ENCODE measurements around the gene LLCFC1. TPM values are rescaled to one million over a fixed set of nuclear protein-coding genes. Genes with fewer than 3 reads are reported as not detected.

LLCFC1 gene
- total and polyA plus RNA-seq, 2 of the 8 experiments (the other 6 are each of a cell fraction or from before 2014, with no cell fraction given), result not detected

GRCh38 chr7:142957723-142958122 lies 18.4 kb downstream of the LLCFC1 start:
- Histone ChIP-seq H3K23me2 (ENCODE audit: low read depth, low read length) (peaks cover 2% of the 10 kb centered on the region; the same call in 1 of the 2 replicates), H2BK20ac (ENCODE audit: low read length) (no peak overlapping the region), H3K9ac (replicated peaks in 1 of 4; ENCODE audit: extremely low read depth in 1 of 4, low read depth in 3 of 4, low read length in 3 of 4) (no peak overlapping the region), H3K9me3 (ENCODE audit: insufficient read depth in 2 of 2, low read depth in 1 of 2, low read length in 1 of 2) (peaks cover 8 to 10% of the 10 kb centered on the region in 2 experiments; a peak in 3 of 4 replicates), H3K4ac (replicated peaks; ENCODE audit: insufficient read length, low read depth, low read length) (no peak overlapping the region), H3K36me3 (ENCODE audit: control insufficient read depth in 2 of 4, insufficient read depth in 4 of 4, low read length in 3 of 4) (peaks cover 0 to 2% (median 0%) of the 10 kb centered on the region in 4 experiments; a peak in 1 of 8 replicates), H3K18ac (ENCODE audit: extremely low read depth, low read length) (peak overlapping the region; percentile 55; the same call in 1 of the 2 replicates), H2AFZ (ENCODE audit: low read length) (no peak overlapping the region), H3K14ac (ENCODE audit: insufficient read length) (no peak overlapping the region), H4K20me1 (replicated peaks in 1 of 2; ENCODE audit: control insufficient read depth in 1 of 2, insufficient read depth in 2 of 2, low read length in 2 of 2) (no peaks in the 10 kb centered on the region), H2BK120ac (replicated peaks; ENCODE audit: low read depth, low read length) (no peak overlapping the region), H2BK5ac (ENCODE audit: low read depth, low read length) (peak overlapping the region; percentile 36; the same call in 1 of the 2 replicates), H3K23ac (ENCODE audit: insufficient read length) (no peak overlapping the region), H4K8ac (ENCODE audit: extremely low read depth, insufficient read depth, low read length) (no peak overlapping the region), H3K4me1 (replicated peaks in 1 of 4; ENCODE audit: control insufficient read depth in 3 of 4, insufficient read depth in 4 of 4, low read length in 3 of 4) (peaks cover 0 to 11% (median 6%) of the 10 kb centered on the region in 4 experiments; a peak in 6 of 7 replicates), H4K5ac (ENCODE audit: insufficient read length, low read depth, low read length) (no peak overlapping the region), H3K27ac (ENCODE audit: low read depth, low read length) (no peak overlapping the region), H3K4me2 (ENCODE audit: insufficient read depth in 1 of 2, low read depth in 2 of 2, low read length in 2 of 2) (no peak overlapping the region), H2AK5ac (ENCODE audit: low read depth, low read length) (no peak overlapping the region), H3K27me3 (replicated peaks in 1 of 4; ENCODE audit: control insufficient read depth in 3 of 4, extremely low read depth in 1 of 4, insufficient read depth in 3 of 4, low read length in 3 of 4) (no peaks in the 10 kb centered on the region), H3K4me3 (ENCODE audit: extremely low read depth in 1 of 4, insufficient read depth in 2 of 4, low read depth in 3 of 4, low read length in 4 of 4) (no peak overlapping the region), H3K56ac (replicated peaks; ENCODE audit: insufficient read length, low read depth, low read length) (no peak overlapping the region), H2BK15ac (ENCODE audit: low read length) (no peak overlapping the region), H4K91ac (replicated peaks; ENCODE audit: insufficient read length, low read length) (no peak overlapping the region), H3K79me1 (ENCODE audit: low read depth, low read length) (no peaks in the 10 kb centered on the region), H2BK12ac (ENCODE audit: low read depth, low read length) (no peak overlapping the region; the same call in 1 of the 2 replicates), H3K79me2 (ENCODE audit: control insufficient read depth in 1 of 2, insufficient read depth in 2 of 2, low read length in 2 of 2) (no peaks in the 10 kb centered on the region)
- DNase-seq (ENCODE audit: low read depth in 1 of 2, low spot score in 2 of 2) (no peak), FAIRE-seq (no peak)
- POLR2A ChIA-PET (ENCODE audit: partially characterized antibody), result no interaction called here
- WGBS, 2 experiments (ENCODE audit: extremely low coverage in 1 of 2, insufficient coverage in 1 of 2, insufficient read length in 1 of 2, insufficient replicate concordance in 2 of 2, low coverage in 1 of 2, low lambda C conversion rate in 2 of 2, missing lambda C conversion rate in 1 of 2), result 91% methylated on average over 8 of the region's 8 CpGs; no CpG with 5 or more reads in 1 of the 2 experiments
- TF ChIP-seq CTBP2 (IDR thresholded peaks at IDR 0.05; ENCODE audit: borderline replicate concordance, insufficient read depth, insufficient read length, low read length) (no peak), BRCA1 (IDR thresholded peaks at IDR 0.05; ENCODE audit: low read depth, low read length) (no peak), HDAC6 (IDR thresholded peaks at IDR 0.05; ENCODE audit: low read depth, low read length) (no peak), BACH1 (IDR thresholded peaks at IDR 0.05; ENCODE audit: low read length) (no peak), USF2 (IDR thresholded peaks at IDR 0.05; ENCODE audit: low read length) (no peak), ASH2L (IDR thresholded peaks at IDR 0.05; ENCODE audit: low read length) (no peak), RNF2 (IDR thresholded peaks at IDR 0.05; ENCODE audit: borderline replicate concordance, low read depth, low read length, missing control alignments, poor library complexity, severe bottlenecking) (no peak)
- CTCF ChIA-PET (ENCODE audit: partially characterized antibody), result interaction anchor here (1.8 to 1.9 kb wide), 2 partner anchors 84 to 258 kb away, joined by 4 to 7 read pairs; no protein-coding TSS in a partner anchor
